Endothelial cell of umbilical vein (primary cell): ENCODE measurements around the gene DISP2. TPM values are rescaled to one million over a fixed set of nuclear protein-coding genes. Genes with fewer than 3 reads are reported as not detected.

Experiments
- BruUV-seq: library from RNA; stranded (reverse); fragments of 400-500 nt; replicated peaks from 2 replicates; lab custom pipeline; 2021; lab: Mats Ljungman, UMichigan
- CTCF ChIA-PET: fragments of 300-600, 350-600 bp; sonication (Branson Sonifier 250); formaldehyde crosslinking; loops from one replicate; lab custom pipeline; 2021; ENCODE audit warnings: antibody characterized with exemption, inconsistent platforms; lab: Charles Lee
- POLR2A ChIA-PET: fragments of 300-600, 350-600 bp; sonication (Branson Sonifier 250); formaldehyde crosslinking; loops from one replicate; lab custom pipeline; 2021; ENCODE audit warnings: antibody characterized with exemption, inconsistent platforms; lab: Charles Lee
- DNase-seq: peaks from one replicate; pipeline ENCODE4 v3.0.0-alpha.2; 2011; ENCODE audit warnings: low read depth, low spot score
- FAIRE-seq: peaks from 2 replicates; lab custom pipeline; 2011; peaks lifted over from hg19 to GRCh38; lab: Jason Lieb, UNC
- H2AFZ ChIP-seq: 2 replicates; pipeline ENCODE4 v1.6.0; 2012; ENCODE audit warnings: low read depth, low read length, control low read depth, inconsistent platforms
- H3K27ac ChIP-seq: 2 replicates; pipeline ENCODE4 v1.5.1; 2011; ENCODE audit warnings: low read depth, mild to moderate bottlenecking, control low read depth, low read length, moderate library complexity; ENCODE audit not compliant: insufficient read depth
- H3K27me3 ChIP-seq, 2 experiments: 2 replicates each; pipeline versions ENCODE4 v1.6.0 to v1.6.1; 2011; ENCODE audit warnings: low read length in 2 of 2, mixed read lengths in 1 of 2; ENCODE audit not compliant: control insufficient read depth in 2 of 2, insufficient read depth in 2 of 2
- H3K36me3 ChIP-seq, 2 experiments: 2 replicates in 1 of 2; 3 replicates in 1 of 2; pipeline ENCODE4 v1.5.1; 2011; ENCODE audit warnings: low read length in 2 of 2, mild to moderate bottlenecking in 1 of 2, moderate library complexity in 1 of 2; ENCODE audit not compliant: control insufficient read depth in 2 of 2, insufficient read depth in 2 of 2; ENCODE audit errors: extremely low read depth in 1 of 2
- H3K4me1 ChIP-seq: 3 replicates; pipeline ENCODE4 v1.5.1; 2011; ENCODE audit warnings: mild to moderate bottlenecking, low read length; ENCODE audit not compliant: control insufficient read depth, insufficient read depth; ENCODE audit errors: extremely low read depth
- H3K4me2 ChIP-seq: 2 replicates; pipeline ENCODE4 v1.6.1; 2011; ENCODE audit warnings: low read length, control low read depth, mixed read lengths; ENCODE audit not compliant: insufficient read depth
- H3K4me3 ChIP-seq, 3 experiments: fragments of 200-600 bp in 1 of 3; sonication (generic), shearing (Covaris generic) in 1 of 3; replicated peaks in 1 of 3; 2 replicates each; pipeline ENCODE4 v1.5.1; 2011 to 2016; ENCODE audit warnings: control low read depth in 3 of 3, low read length in 3 of 3, mild to moderate bottlenecking in 2 of 3, inconsistent platforms in 1 of 3, low read depth in 1 of 3, moderate library complexity in 1 of 3; ENCODE audit not compliant: insufficient read depth in 1 of 3
- H3K79me2 ChIP-seq: 2 replicates; pipeline ENCODE4 v1.6.0; 2012; ENCODE audit warnings: low read length, inconsistent platforms; ENCODE audit not compliant: control insufficient read depth, insufficient read depth
- H3K9ac ChIP-seq: replicated peaks from 2 replicates; pipeline ENCODE3; 2011; ENCODE audit warnings: low read length, control low read depth; ENCODE audit not compliant: insufficient read depth; ENCODE audit errors: extremely low read depth
- H3K9me1 ChIP-seq: replicated peaks from 3 replicates; pipeline ENCODE4 v1.6.0; 2011; ENCODE audit warnings: mild to moderate bottlenecking, low read length; ENCODE audit not compliant: control insufficient read depth, insufficient read depth; ENCODE audit errors: extremely low read depth
- H3K9me3 ChIP-seq: replicated peaks from 2 replicates; pipeline ENCODE4 v1.5.1; 2012; ENCODE audit warnings: low read length, inconsistent platforms; ENCODE audit not compliant: control insufficient read depth, insufficient read depth
- H4K20me1 ChIP-seq: replicated peaks from 2 replicates; pipeline ENCODE3; 2011; ENCODE audit warnings: mild to moderate bottlenecking, low read length; ENCODE audit not compliant: control insufficient read depth, insufficient read depth; ENCODE audit errors: extremely low read depth
- CTCF ChIP-seq, 2 donors: IDR thresholded peaks; 1 replicate in 1 of 2; 2 replicates in 1 of 2; pipeline ENCODE4 v1.5.1; 2011; ENCODE audit warnings: low read length in 2 of 2, mild to moderate bottlenecking in 2 of 2, moderate library complexity in 2 of 2, control low read depth in 1 of 2, inconsistent platforms in 1 of 2, low read depth in 1 of 2; ENCODE audit not compliant: insufficient read depth in 1 of 2; ENCODE audit errors: extremely low read depth in 1 of 2
- EZH2 ChIP-seq: IDR thresholded peaks from 2 replicates; pipeline ENCODE4 v1.6.1; 2012; ENCODE audit warnings: borderline replicate concordance, low read depth, mild to moderate bottlenecking, moderate library complexity, low read length, inconsistent platforms; ENCODE audit not compliant: severe bottlenecking
- FOS ChIP-seq: IDR thresholded peaks from 2 replicates; pipeline ENCODE4 v1.6.1; 2011; ENCODE audit warnings: mild to moderate bottlenecking, low read length, moderate library complexity, borderline replicate concordance; ENCODE audit not compliant: insufficient read depth
- GATA2 ChIP-seq: IDR thresholded peaks from 2 replicates; pipeline ENCODE4 v1.7.0; 2011; ENCODE audit warnings: low read depth, mild to moderate bottlenecking, moderate library complexity, mixed read lengths, low read length; ENCODE audit not compliant: insufficient read length, insufficient read depth
- JUN ChIP-seq: IDR thresholded peaks from 2 replicates; pipeline ENCODE4 v1.6.1; 2011; ENCODE audit warnings: borderline replicate concordance, low read depth; ENCODE audit not compliant: insufficient read length, insufficient read depth
- MAX ChIP-seq: IDR thresholded peaks from 2 replicates; pipeline ENCODE4 v1.6.1; 2011; ENCODE audit not compliant: insufficient read depth, insufficient read length
- MYC ChIP-seq: IDR thresholded peaks from one replicate; pipeline ENCODE4 v1.6.1; 2011; ENCODE audit warnings: mild to moderate bottlenecking, low read depth, low read length
- POLR2A ChIP-seq: IDR thresholded peaks from 2 replicates; pipeline ENCODE4 v1.6.1; 2012; ENCODE audit warnings: low read depth, mild to moderate bottlenecking, control low read depth, low read length
- POLR2AphosphoS5 ChIP-seq: IDR thresholded peaks from 2 replicates; pipeline ENCODE4 v1.6.1; 2012; ENCODE audit warnings: low read depth, mild to moderate bottlenecking, control low read depth, low read length, moderate library complexity; ENCODE audit not compliant: insufficient read depth
- dilution Hi-C: fragments of 300-500 bp; cut with MboI; formaldehyde crosslinking; loops from one replicate; pipeline ENCODE4 v1.15.0; 2019; ENCODE audit warnings: low sequenced_read_pairs; ENCODE audit not compliant: extremely low pct_ligation_motif_present
- intact Hi-C: fragments of 100-400 bp; cut with micrococcal nuclease; formaldehyde crosslinking; loops from one replicate; pipeline ENCODE4 v1.10.0; 2022
- polyA plus RNA-seq, 4 experiments: library from polyadenylated mRNA; depleted of rRNA in 3 of 4; stranded (reverse) in 3 of 4; unstranded in 1 of 4; fragments of >200 nt; gene quantifications; 2 replicates each; pipeline versions ENCODE4 v1.2.1 to v1.2.3, GENCODE V29; 2011 to 2012; ENCODE audit warnings: missing spikeins in 1 of 4
- total RNA-seq: library from RNA; stranded (reverse); gene quantifications from 2 replicates; pipeline ENCODE4 v1.2.3, GENCODE V29; 2021

DISP2 gene
- total and polyA plus RNA-seq, 2 donors (not counting 3 experiments of a cell fraction or from before 2014, with no cell fraction given): 0.10 to 1.2 TPM

GRCh38 chr15:40338921-40339620 is 18.9 kb upstream of the DISP2 start:
- TF ChIP-seq EZH2 (no peak), JUN (peak; percentile 24), GATA2 (no peak), MAX (no peak), POLR2A (no peak), POLR2AphosphoS5 (peak; percentile 18), CTCF (IDR thresholded peaks at IDR 0.05; ENCODE audit: extremely low read depth in 1 of 2, insufficient read depth in 1 of 2, low read depth in 1 of 2, low read length in 2 of 2) (no peak), MYC (no peak), FOS (no peak)
- DNase-seq (peak; percentile 19), FAIRE-seq (peak; percentile 82)
- no peaks in the 10 kb centered on the region for H3K9me3 ChIP-seq
- no peaks in the 10 kb centered on the region for H4K20me1 ChIP-seq
- dilution Hi-C loops (no loop called here), intact Hi-C loops (loop anchor here (1.0 kb wide), 4 partner anchors 18 to 122 kb away; no protein-coding TSS in a partner anchor)
- peak overlapping the region; percentile 86 for H3K9ac ChIP-seq
- H3K4me3 ChIP-seq: peak overlapping the region in 1 of 3 experiments; percentile 57
- CTCF ChIA-PET: interaction anchor here (0.9 to 9.1 kb wide), 18 partner anchors 12 to 122 kb away, joined by 3 to 287 read pairs (median 9); partner anchors contain the start of genes ANKRD63, DISP2, INAFM2 and IVD
- peaks cover 0 to 8% of the 10 kb centered on the region in 2 experiments for H3K36me3 ChIP-seq
- no peaks in the 10 kb centered on the region for H3K9me1 ChIP-seq
- H2AFZ ChIP-seq: no peak overlapping the region
- H3K79me2 ChIP-seq: peaks cover 11% of the 10 kb centered on the region
- POLR2A ChIA-PET: interaction anchor here (1.7 to 2.0 kb wide), 2 partner anchors 16 to 53 kb away, joined by 4 to 6 read pairs; no protein-coding TSS in a partner anchor
- H3K4me1 ChIP-seq: peaks cover 67% of the 10 kb centered on the region
- peak overlapping the region; percentile 94 for H3K27ac ChIP-seq
- BruUV-seq: no TSS peak
- peak overlapping the region; percentile 57 for H3K4me2 ChIP-seq
- no peaks in the 10 kb centered on the region for H3K27me3 ChIP-seq
